K562 (cell line): Measurements from ENCODE around the gene MBP. TPM values are rescaled to one million over a fixed set of nuclear protein-coding genes. Genes with fewer than 3 reads are reported as not detected.

ENCODE experiments used
- BRF1 ChIP-seq: IDR thresholded peaks from 3 replicates; pipeline ENCODE4 v1.6.1; 2011; ENCODE audit warnings: borderline replicate concordance, mild to moderate bottlenecking; ENCODE audit not compliant: insufficient read length; ENCODE audit errors: extremely low read depth
- BRF2 ChIP-seq: IDR thresholded peaks from 3 replicates; pipeline ENCODE4 v1.6.1; 2011; ENCODE audit warnings: borderline replicate concordance, mild to moderate bottlenecking; ENCODE audit not compliant: insufficient read length, insufficient read depth
- GATA2 ChIP-seq: sonication (generic); formaldehyde crosslinking; IDR thresholded peaks from 2 replicates; pipeline ENCODE4 v1.4.0; 2020; ENCODE audit warnings: mild to moderate bottlenecking, missing genetic modification reagents
- KAT2B ChIP-seq: IDR thresholded peaks from one replicate; pipeline ENCODE4 v1.6.1; 2012; ENCODE audit warnings: low read depth, mild to moderate bottlenecking, control low read depth, inconsistent platforms, low read length, moderate library complexity
- KDM1A ChIP-seq, 2 experiments: fragments of 450-650 bp; IDR thresholded peaks; 2 replicates each; pipeline ENCODE4 v1.6.1; 2016; ENCODE audit warnings: mild to moderate bottlenecking in 2 of 2
- LCOR ChIP-seq: sonication (generic); formaldehyde crosslinking; IDR thresholded peaks from 2 replicates; pipeline ENCODE4 v1.8.0; 2022; ENCODE audit warnings: mild to moderate bottlenecking, missing genetic modification reagents
- MEF2D ChIP-seq: conservative IDR thresholded peaks from 2 replicates; pipeline ENCODE4 v1.6.1; 2016; ENCODE audit warnings: low read depth, missing genetic modification characterization, missing compliant biosample characterization
- SLC30A9 ChIP-seq: fragments of 250-450 bp; sonication (Bioruptor Pico); IDR thresholded peaks from 2 replicates; pipeline ENCODE4 v1.8.0; 2022; ENCODE audit warnings: mild to moderate bottlenecking, moderate library complexity
- ZNF551 ChIP-seq: fragments of 250-450 bp; sonication (Bioruptor Pico); IDR thresholded peaks from 2 replicates; pipeline ENCODE4 v1.5.0; 2021; ENCODE audit warnings: mild to moderate bottlenecking, moderate library complexity
- polyA plus RNA-seq, 8 experiments: library from polyadenylated mRNA; depleted of rRNA in 4 of 8; stranded (reverse) in 5 of 8; unstranded in 3 of 8; fragments of >200 nt; fragmentation: Nextera tagmentation in 2 of 8; fragmentation: Illumina TruSeq in 1 of 8; extraction: Ambion mirVana in 2 of 8; extraction: Trizol in 1 of 8; gene quantifications; 2 replicates each; pipeline versions ENCODE4 v1.2.1 to v1.2.3, GENCODE V29; 2011 to 2014; ENCODE audit warnings: inconsistent platforms in 1 of 8, missing spikeins in 1 of 8
- total RNA-seq, 7 experiments: library from RNA; depleted of rRNA in 6 of 7; stranded (reverse); fragments of >200 nt in 6 of 7; fragmentation: Illumina TruSeq in 2 of 7; extraction: Trizol in 2 of 7; gene quantifications; 2 replicates each; pipeline versions ENCODE4 v1.2.1 to v1.2.3, GENCODE V29; 2011 to 2021; ENCODE audit warnings: low replicate concordance in 1 of 7
- TF ChIP-seq, protein P1 (sequence below), 2 experiments: fragments of 450-650 bp; IDR thresholded peaks; 2 replicates each; pipeline ENCODE4 v1.6.1; 2016

The MBP gene
- total and polyA plus RNA-seq, 9 of the 15 experiments (the other 6 are each of a cell fraction or from before 2014, with no cell fraction given) = 0.09 TPM; not detected in 8

- TF ChIP-seq ZNF551 = no peak
- no peak for TF ChIP-seq KAT2B
- no peak for TF ChIP-seq LCOR (CRISPR knock-in tag)
- TF ChIP-seq KDM1A (IDR thresholded peaks at IDR 0.05) = no peak
- TF ChIP-seq BRF2 = no peak
- TF ChIP-seq BRF1 = no peak
- no peak for TF ChIP-seq GATA2 (CRISPR knock-in tag)
- TF ChIP-seq, protein P1, sequence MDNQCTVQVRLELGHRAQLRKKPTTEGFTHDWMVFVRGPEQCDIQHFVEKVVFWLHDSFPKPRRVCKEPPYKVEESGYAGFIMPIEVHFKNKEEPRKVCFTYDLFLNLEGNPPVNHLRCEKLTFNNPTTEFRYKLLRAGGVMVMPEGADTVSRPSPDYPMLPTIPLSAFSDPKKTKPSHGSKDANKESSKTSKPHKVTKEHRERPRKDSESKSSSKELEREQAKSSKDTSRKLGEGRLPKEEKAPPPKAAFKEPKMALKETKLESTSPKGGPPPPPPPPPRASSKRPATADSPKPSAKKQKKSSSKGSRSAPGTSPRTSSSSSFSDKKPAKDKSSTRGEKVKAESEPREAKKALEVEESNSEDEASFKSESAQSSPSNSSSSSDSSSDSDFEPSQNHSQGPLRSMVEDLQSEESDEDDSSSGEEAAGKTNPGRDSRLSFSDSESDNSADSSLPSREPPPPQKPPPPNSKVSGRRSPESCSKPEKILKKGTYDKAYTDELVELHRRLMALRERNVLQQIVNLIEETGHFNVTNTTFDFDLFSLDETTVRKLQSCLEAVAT (IDR thresholded peaks at IDR 0.05) = no peak
- TF ChIP-seq SLC30A9 = no peak
- no peak for TF ChIP-seq MEF2D (tag)
These were observed 151.8 kb downstream of the MBP start (continued) for GRCh38 chr18:76980663-76981395.
